SK-N-MC (cell line): Measurements from ENCODE around the gene PRR5L.

ENCODE experiments used
- EZH2 ChIP-seq: fragments of 200-600 bp; sonication (generic); IDR thresholded peaks from one replicate; pipeline ENCODE4 v1.6.1; 2017; ENCODE audit warnings: antibody characterized with exemption
- FOXP2 ChIP-seq: optimal IDR thresholded peaks from 2 replicates; pipeline ENCODE3; 2011; ENCODE audit warnings: mild to moderate bottlenecking, moderate library complexity; ENCODE audit not compliant: insufficient read depth; ENCODE audit errors: extremely low read length, control extremely low read depth
- POLR2AphosphoS5 ChIP-seq: IDR thresholded peaks from 2 replicates; pipeline ENCODE4 v1.6.1; 2012; ENCODE audit warnings: mild to moderate bottlenecking, low read depth, low read length, borderline replicate concordance

GRCh38 chr11:36487619-36488018, 191.5 kb downstream of the PRR5L start:
- TF ChIP-seq EZH2, result no peak
- no peak for TF ChIP-seq POLR2AphosphoS5
- TF ChIP-seq FOXP2, result no peak
